Skin epidermis (tissue), 12 donors: ENCODE data around the gene HNF1B.
"Not testable (repeated sequence)": the region's sequence is repeated elsewhere in the genome, so short reads cannot be mapped to it uniquely, and the experiment has no call there.

Experiments used
- H3K27ac ChIP-seq, 21 experiments: fragments of 200-600 bp; sonication (generic) in 11 of 21; one replicate each; pipeline ENCODE4 v1.5.0; 2020; ENCODE audit warnings: mild to moderate bottlenecking in 3 of 21, inconsistent platforms in 2 of 21, moderate library complexity in 2 of 21
- H3K4me3 ChIP-seq, 7 experiments: fragments of 200-600 bp; sonication (generic) in 2 of 7; one replicate each; pipeline ENCODE4 v1.5.0; 2020; ENCODE audit warnings: inconsistent platforms in 2 of 7, mild to moderate bottlenecking in 2 of 7, moderate library complexity in 1 of 7

Gene HNF1B

DNA sequence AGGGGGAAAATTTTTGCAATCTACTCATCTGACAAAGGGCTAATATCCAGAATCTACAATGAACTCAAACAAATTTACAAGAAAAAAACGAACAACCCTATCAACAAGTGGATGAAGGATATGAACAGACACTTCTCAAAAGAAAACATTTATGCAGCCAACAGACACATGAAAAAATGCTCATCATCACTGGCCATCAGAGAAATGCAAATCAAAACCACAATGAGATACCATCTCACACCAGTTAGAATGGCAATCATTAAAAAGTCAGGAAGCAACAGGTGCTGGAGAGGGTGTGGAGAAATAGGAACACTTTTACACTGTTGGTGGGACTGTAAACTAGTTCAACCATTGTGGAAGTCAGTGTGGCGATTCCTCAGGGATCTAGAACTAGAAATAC, 64.9 kb downstream of the HNF1B start:
- H3K4me3 ChIP-seq, H3K27ac ChIP-seq: not testable (repeated sequence)

DNA sequence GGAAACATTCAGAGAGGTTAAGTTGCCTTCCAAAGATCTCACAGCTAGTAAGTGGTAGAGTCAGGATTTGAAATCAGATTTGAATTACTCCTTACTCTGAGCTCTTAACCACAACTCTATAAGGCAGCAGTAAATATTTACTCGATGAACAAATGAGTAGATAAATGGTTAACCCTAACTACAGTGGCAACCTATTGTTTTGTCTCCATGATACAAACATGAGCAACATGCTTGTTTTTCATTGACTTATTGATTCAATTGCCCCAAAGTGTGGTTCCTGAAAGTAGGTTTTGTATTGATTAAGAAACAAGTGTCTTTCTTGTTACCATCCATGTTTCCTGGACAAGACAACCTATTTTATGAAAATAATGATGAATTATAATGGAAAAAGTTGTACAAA, 66.8 kb downstream of the HNF1B start:
- Histone ChIP-seq H3K27ac (no peak overlapping the region), H3K4me3 (no peak overlapping the region)

GRCh38 chr17:37677021-37677420, 67.8 kb downstream of the HNF1B start:
- H3K27ac ChIP-seq: no peak overlapping the region

GRCh38 chr17:37676115-37676925, 68.5 kb downstream of the HNF1B start:
- no peak overlapping the region for H3K27ac ChIP-seq
- H3K4me3 ChIP-seq: no peak overlapping the region

More at GRCh38 chr17:37677021-37677420, 67.8 kb downstream of the HNF1B start:
- H3K4me3 ChIP-seq: no peak overlapping the region

DNA sequence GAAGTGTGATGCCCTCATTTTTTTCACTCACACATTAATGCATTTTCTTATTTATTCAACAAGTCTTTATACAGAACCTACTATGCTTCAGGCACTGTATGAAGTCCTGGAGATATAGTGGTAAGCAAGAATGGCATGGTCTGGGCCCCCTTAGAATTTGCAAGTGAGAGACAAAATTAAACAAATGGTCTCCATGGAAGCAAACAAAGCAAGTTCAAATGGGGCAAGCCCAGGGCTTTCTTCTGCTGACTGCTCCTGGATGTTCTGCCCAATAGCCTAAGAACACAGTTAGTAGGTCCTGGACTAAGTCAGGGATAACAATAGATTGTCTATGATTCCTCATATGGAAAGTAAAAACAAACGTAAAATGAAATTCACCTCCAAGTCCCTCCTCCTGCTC, 70.3 kb downstream of the HNF1B start:
- Histone ChIP-seq H3K4me3 (no peak overlapping the region), H3K27ac (no peak overlapping the region)

- Histone ChIP-seq H3K27ac (no peak overlapping the region), H3K4me3 (no peak overlapping the region)
Measured at GRCh38 chr17:37673386-37673785, 71.5 kb downstream of the HNF1B start.

DNA sequence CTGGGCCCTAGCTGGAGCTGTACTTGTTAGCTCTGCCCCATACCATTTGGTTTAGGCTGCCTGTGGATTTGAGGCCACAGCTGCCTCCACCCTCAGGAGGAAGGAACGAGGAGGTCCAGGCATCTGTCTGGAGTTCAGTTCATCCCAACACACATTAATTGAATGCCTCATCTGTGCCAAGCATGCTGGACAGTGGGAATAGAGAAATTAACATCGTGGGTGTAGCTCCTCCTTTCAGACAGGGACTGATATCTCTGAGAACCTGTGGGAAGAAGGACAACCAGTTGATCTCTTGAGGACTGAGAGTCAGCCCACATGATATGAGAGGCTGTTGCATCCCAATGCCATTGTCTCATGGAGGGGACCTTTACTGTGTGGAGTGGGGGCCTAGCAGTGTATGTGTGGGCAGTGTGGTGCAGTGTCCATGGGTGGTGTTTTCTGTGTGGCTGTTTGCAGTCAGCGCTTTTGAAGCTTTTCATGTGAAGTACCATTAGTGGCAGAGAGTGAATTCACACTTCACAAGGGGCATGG, 72.2 kb downstream of the HNF1B start:
- Histone ChIP-seq H3K27ac (no peak overlapping the region), H3K4me3 (no peak overlapping the region)

GRCh38 chr17:37671824-37672547, 72.9 kb downstream of the HNF1B start:
- Histone ChIP-seq H3K4me3 (no peak overlapping the region), H3K27ac (no peak overlapping the region)

DNA sequence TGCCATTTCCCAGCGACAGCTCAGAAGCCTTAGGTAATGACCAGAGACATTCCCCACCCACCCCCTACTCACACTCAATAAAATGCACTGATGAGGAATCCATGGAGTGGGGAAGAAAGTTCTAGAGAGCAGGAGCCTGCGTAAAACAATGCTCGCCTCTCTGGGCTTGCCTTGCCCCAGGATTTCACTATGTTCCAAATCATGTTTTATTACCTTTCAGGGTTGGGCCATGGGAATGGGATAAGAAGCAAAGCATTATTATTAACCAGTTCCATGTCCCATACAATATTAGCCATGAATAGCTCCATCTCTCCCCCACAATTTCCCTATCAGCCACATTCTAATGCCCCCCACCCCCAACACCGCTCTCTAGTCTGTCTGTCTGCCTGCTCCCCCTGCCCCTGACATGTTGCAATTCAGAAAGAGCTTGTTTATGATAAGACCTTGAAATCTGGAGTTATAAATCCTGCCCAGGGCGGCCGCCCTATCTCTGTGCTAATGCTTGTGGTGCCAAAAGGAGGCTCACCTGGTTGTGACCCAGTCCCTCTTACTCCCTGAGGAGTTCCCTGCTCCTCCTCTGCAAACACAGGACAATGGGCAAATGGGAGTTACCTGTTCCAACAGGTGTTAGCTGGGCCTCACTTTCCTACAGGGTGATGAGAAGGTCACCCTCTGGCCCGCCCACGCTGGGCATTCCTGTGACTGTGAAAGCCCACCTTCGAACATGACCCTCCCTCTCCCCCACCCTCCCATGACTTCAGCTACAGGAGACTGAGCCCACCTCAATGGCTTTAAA, 73.6 kb downstream of the HNF1B start:
- Histone ChIP-seq H3K4me3 (no peak overlapping the region), H3K27ac (no peak overlapping the region)

DNA sequence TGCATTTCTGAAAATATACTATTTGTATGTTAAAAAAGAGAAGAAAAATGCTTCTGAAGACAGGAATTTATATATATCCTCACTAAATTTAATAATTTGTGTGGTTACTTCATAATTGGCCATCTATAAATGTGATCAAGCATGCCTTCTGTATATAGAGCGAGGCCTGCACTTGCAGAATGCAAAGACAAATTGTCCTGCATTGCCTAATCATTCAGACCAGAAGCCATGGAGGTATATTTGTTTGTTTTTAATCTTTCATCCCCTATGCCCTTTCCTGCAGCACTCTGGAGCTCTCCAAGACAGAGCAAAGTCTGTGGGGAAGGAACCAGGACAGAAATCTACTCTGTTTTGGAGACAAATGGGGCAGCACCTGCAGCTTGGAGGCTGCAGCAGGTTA, 77.8 kb downstream of the HNF1B start:
- Histone ChIP-seq H3K27ac (no peak overlapping the region), H3K4me3 (no peak overlapping the region)

DNA sequence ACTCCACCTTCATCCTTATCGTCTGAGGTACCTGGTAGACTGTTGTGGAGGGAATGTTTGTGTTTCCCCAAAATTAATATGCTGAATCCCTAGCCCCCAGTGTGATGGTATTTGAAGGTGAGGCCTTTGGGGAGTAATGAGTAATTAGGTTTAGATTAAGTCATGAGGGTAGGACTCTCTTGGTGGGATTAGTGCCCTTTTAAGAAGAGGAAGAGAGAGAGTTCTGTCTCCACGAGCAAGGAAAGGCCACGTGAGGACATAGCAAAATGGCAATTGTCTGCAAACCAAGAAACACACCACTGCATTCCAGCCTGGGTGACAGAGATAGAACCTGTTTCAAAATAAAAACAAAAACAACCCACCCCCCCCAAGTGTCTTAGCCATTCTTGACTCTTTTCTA, 80.6 kb downstream of the HNF1B start:
- Histone ChIP-seq H3K27ac (no peak overlapping the region), H3K4me3 (no peak overlapping the region)

DNA sequence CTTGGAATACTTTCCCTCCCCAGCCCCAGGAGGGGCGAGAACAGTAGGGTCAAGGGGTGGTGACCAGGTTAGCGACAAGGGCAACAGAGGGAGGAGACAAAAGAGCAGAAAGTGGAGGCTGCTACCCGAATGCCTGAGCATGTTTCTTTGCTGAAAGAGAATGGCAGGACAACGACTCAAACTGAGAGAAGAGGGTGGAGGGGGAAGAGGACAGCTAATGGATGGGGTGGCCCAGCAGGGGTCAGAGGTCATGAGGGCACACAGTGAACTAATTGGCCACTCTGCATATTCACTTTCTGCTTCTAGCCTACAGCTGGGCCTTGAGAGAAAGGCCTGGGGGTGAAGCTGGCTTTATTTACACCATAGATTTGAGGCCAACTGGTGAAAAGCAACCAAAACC, 82.5 kb downstream of the HNF1B start:
- H3K4me3 ChIP-seq: no peak overlapping the region
- H3K27ac ChIP-seq: no peak overlapping the region

GRCh38 chr17:37661400-37662014, 83.4 kb downstream of the HNF1B start:
- Histone ChIP-seq H3K27ac (no peak overlapping the region), H3K4me3 (no peak overlapping the region)

DNA sequence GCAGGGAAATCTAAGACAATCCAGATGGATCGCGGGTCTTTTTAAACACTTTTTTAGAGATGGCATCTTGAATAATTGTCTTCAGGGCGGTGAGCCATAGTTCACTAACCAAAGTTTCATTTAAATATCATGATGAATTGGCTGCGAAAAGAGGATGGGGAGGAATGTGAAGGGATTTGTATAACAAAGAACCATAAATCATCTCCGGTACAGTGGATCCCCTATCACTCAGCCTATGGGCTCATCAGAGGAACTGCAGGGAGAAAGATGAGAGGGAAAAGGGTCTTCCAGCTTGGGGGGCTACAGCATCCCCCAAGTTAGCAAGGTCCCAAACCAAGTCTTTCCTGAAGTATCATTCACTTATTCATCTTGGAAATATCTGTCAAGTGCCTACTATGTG, 84.9 kb downstream of the HNF1B start:
- no peak overlapping the region for H3K27ac ChIP-seq
- H3K4me3 ChIP-seq: no peak overlapping the region

GRCh38 chr17:37657202-37657601, 87.7 kb downstream of the HNF1B start:
- no peak overlapping the region for H3K4me3 ChIP-seq
- H3K27ac ChIP-seq: no peak overlapping the region

DNA sequence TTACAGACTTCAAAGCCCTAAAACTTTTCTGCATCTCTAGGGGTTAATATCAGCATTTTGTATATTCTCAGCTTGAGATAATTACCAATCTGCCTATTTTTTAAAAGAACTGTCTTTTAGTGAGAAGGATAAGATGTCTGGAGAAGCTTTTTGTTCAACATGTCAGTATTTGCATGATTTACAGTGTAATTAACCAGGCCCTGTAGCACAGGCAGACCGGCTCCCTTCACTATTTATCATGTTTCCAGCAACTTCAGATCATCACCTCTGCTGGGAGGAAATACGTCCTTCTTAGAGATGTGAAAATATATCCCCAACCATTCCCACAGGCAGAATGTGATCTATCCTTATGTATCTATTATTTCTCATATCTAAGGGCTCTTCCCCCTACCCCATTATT, 93.0 kb downstream of the HNF1B start:
- Histone ChIP-seq H3K4me3 (no peak overlapping the region), H3K27ac (no peak overlapping the region)

DNA sequence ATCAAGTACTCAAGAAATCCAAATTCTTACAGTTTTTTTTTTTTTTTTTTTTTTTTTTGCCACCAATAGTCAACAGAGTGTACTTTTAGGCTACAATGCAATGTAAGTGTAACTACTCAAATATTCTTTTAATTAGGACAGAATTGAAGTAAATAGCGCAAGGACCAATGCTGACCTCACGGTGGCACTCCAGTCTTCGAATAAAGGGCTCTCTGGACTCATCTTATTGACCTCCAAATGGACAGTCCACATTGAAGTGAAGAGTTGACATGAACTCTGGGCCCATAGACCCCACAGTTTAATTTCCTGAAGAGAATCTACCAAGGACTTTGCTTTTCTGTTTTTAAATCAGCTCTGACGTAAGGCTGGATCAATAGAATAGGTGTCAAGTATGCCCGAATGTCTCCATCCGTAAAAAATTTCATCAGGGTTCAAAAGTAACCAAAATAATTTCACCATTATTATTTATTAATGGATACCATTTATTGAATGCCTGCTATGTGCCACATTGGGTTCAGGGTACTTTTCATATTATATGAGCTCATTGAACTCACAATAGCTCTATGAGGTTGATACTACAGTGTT, 94.3 kb downstream of the HNF1B start:
- no peak overlapping the region for H3K4me3 ChIP-seq

DNA sequence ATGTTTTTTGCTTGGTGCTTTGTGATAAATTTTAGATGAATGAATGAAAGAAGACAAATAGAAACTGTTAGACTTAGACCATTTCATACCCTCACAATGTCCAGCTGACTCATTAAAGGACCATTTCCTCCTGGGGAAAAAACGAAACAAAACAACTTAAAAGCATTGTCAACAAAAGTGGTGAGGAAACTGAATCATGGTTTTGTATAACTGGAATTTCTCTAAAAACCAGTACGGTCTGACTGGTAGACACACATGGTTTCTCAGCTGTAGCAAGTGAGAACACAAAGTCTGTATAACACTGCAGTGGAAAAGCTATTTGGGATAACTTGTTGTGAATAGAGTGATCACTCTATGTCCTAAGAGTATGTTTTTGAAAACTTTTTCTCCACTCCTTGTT, 96.3 kb downstream of the HNF1B start:
- H3K27ac ChIP-seq: peak overlapping the region in 3 of 21 experiments; percentile 45 to 73 (median 68)
- H3K4me3 ChIP-seq: no peak overlapping the region

More for the DNA sequence above, 94.3 kb downstream of the HNF1B start:
- no peak overlapping the region for H3K27ac ChIP-seq

DNA sequence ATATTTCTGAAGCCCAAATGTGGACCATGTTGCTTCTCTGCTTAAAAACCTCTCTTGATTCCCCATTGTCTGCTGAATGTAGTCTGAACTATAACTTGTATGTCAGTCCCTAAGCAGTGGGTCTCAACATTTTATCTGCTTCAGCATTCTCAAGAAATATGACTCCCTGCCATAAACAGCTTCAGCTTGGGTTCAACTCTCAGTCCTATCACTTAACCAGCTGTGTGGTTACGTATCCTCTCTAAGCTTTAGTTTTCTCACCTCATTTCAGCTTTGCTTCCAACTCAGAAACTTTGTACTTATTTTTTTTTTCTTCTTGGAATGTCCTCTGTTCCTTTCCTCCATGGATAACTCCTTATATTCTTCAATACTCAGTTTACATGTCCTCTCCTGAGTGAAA, 97.0 kb downstream of the HNF1B start:
- Histone ChIP-seq H3K27ac (peak overlapping the region in 1 of 21 experiments; percentile 28), H3K4me3 (no peak overlapping the region)
